Measurements from ENCODE around the gene LSAMP.

- TF ChIP-seq EZH2 (IDR thresholded peaks at IDR 0.05) (no peak), CTCF (IDR thresholded peaks at IDR 0.05) (no peak), EZH2phosphoT487 (IDR thresholded peaks at IDR 0.05) (no peak)
These were observed 599.3 kb downstream of the LSAMP start for GRCh38 chr3:115845986-115846385.

Data from neural progenitor cell (in vitro differentiated cells).